HG03103 (cell line): ENCODE results near the gene CFL1.

Experiments
- ATAC-seq: cut with Tn5 transposase; IDR thresholded peaks from one replicate; pipeline ENCODE4 v1.9.1; 2021; ENCODE audit warnings: low read depth; ENCODE audit not compliant: unreplicated experiment

Gene CFL1

GRCh38 chr11:65888163-65888814 is 30.3 kb upstream of the CFL1 start, which contains the start of gene FIBP:
Gene FIBP (minus strand): TSS chr11:65888471. CDS start chr11:65888418, 53 bp downstream.
- peak; percentile 43 for ATAC-seq

DNA sequence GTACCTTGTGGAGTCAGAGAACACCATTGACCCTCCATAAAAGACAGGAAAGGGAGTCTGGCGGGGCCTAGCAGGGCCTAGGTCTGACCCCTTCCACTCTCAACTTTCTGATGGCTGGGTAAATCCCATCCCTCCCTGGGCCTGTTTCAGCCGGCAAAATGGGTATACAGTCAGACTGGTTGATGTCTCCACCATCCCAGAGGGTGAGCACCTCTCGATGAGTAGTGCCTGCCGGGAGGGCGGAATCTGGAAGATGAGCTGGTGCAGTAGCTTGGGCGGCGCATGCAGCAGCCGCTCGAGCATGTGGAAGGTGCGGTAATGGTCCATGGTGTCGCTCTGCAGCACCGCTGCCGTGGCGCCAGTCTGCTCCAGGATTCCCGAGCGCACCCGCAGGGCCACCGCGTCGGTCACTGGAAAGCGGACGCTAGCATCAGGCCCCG is 29.8 kb upstream of the CFL1 start:
- no peak for ATAC-seq

- no peak for ATAC-seq
Observed at GRCh38 chr11:65886826-65887722, 29.1 kb upstream of the CFL1 start.

GRCh38 chr11:65885808-65886536 is 28.0 kb upstream of the CFL1 start:
- ATAC-seq, result no peak

DNA sequence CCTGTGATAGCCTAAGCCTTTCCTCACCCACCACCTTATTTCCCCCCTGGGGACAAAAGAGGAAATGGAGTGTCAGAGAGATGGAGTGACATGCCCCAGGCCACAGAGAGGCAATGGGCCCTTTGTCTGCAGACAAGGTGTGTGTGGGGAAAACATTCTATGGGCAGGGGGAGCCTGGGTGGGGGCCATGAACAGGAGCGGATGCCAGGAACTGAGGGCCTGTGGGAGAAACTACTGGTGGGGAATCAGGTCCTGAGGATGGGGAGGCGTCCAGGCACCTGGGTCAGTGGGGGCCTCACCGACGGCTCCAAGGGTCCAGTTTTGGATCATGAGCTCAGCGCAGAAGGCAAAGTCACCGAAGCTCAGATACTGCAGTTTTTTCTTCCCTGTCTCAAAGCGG is 27.3 kb upstream of the CFL1 start:
- no peak for ATAC-seq

GRCh38 chr11:65884716-65885092 is 26.7 kb upstream of the CFL1 start:
- no peak for ATAC-seq

DNA sequence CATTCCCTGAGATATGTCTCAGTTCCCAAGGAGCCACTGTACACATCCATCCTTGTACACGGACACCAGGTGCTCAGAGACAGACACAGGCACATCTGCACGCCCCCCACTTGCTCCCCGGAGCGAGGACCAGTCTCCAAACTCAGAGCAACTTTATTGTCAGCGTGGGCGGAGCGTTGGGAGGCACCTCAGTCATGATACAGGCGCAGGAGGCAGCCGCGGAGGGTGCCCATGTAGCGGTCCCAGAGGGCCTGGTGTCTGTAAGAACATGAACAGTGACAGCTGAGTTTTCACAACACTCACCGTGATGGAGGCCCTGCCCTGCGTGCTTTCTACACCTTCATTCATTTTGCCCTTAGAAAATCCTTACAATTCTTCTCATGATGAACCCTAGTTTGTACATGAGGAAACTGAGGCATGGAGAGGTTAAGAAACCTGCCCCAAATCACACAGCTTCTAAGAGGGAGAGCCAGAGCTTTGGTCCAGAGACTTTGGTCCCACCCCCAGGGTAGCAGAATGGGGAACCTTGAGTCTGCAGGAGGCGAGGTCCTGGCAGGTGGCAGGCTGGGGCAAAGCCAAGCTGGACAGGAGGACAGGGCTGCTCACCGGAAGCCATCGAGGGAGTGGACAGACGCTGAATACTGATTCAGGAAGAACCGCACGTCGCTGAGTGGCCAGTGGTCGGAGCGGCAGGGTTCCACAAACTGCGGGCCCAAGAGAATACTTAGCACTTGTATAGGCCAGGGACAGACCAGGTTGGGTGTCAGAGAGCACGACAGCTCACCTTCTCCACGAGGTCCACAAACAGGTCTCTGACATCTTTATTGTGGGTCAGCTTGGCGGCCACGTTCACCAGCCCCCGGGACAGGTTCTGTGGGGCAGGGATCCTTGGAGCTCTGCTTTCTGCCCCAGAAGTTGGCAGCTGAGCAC is 26.1 kb upstream of the CFL1 start:
- ATAC-seq, result no peak

DNA sequence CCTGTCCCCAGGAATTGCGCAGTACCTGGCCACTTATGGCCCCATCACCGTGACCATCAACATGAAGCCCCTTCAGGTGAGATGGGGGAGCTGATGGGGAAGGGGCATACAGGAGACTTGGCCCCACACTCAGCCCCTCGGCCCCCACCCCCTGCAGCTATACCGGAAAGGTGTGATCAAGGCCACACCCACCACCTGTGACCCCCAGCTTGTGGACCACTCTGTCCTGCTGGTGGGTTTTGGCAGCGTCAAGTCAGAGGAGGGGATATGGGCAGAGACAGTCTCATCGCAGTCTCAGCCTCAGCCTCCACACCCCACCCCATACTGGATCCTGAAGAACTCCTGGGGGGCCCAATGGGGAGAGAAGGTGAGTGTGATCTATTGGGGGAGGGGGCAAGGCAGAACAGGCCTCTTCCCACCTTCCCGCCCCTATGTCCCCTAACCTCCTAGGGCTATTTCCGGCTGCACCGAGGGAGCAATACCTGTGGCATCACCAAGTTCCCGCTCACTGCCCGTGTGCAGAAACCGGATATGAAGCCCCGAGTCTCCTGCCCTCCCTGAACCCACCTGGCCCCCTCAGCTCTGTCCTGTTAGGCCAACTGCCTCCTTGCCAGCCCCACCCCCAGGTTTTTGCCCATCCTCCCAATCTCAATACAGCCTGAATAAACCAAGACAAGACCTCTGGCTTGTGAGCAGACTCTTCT is 25.2 kb upstream of the CFL1 start:
- no peak for ATAC-seq

- ATAC-seq, result no peak
Observed at GRCh38 chr11:65882120-65883057, 24.4 kb upstream of the CFL1 start.

DNA sequence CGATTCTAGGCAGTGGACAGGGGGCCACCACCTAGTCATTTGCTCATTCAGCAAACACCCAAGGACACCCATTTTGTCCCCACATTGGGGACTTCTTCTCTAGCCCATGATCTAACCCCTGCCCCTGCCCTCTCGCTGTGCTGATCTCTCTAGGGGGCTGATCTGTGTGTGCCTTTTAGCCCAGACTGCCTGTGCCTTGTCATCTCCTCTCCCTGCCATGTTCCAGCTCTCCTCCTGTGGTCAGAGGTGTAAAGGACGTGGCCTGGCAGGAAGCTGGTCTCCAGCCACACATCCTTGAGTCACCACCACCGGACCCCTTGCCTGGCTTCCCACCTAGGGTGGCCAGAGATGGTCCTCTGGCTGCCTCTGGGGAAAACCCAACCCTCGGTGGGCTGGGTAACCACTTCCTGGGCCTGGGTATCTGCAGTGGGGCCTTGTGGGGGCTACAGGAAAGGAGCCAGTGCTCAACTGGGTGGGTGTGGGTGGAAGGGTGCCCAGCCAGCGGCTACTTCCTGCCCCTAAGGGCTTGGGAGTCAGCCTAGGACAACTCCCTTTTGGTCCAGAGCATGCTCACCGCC is 23.0 kb upstream of the CFL1 start:
- ATAC-seq, result no peak

DNA sequence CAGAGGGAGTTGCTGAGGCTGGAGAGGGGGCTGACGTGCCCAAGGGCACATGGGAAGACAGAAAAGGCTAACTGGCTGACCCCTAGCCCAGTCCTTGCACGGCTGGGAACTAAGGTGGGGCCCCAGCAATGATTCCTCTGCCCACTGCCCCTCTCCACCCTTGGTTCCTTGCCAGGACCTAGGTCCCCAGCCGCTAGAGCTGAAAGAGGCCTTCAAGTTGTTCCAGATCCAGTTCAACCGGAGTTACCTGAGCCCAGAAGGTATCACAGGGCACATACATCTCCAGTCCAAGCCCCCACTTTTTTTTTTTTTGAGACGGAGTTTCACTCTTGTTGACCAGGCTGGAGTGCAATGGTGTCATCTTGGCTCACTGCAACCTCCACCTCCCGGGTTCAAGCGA is 22.0 kb upstream of the CFL1 start:
- no peak for ATAC-seq

DNA sequence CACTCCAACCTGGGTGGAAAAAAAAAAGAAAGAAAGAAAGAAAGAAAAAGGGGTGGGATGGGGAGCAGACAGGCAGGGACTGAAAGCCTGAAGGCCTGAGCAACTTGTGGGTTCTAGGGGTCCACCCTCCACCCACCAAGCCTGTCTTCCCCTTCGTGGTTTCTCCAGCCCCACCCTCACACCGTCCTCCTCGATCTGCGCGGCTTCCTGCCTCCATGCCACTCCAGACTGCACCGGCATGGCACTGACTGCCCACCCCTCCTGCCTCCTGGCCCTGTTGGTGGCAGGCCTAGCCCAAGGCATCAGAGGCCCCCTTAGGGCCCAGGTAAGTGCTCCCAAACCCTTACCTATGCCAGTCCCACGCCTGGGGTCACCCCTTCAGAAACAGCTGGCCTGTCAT is 21.6 kb upstream of the CFL1 start, which contains the start of gene CTSW:
TSS of gene CTSW (plus strand) at position 221 of the 400 bp plus-strand sequence. CDS start at position 239, 18 bp downstream.
- ATAC-seq, result no peak

DNA sequence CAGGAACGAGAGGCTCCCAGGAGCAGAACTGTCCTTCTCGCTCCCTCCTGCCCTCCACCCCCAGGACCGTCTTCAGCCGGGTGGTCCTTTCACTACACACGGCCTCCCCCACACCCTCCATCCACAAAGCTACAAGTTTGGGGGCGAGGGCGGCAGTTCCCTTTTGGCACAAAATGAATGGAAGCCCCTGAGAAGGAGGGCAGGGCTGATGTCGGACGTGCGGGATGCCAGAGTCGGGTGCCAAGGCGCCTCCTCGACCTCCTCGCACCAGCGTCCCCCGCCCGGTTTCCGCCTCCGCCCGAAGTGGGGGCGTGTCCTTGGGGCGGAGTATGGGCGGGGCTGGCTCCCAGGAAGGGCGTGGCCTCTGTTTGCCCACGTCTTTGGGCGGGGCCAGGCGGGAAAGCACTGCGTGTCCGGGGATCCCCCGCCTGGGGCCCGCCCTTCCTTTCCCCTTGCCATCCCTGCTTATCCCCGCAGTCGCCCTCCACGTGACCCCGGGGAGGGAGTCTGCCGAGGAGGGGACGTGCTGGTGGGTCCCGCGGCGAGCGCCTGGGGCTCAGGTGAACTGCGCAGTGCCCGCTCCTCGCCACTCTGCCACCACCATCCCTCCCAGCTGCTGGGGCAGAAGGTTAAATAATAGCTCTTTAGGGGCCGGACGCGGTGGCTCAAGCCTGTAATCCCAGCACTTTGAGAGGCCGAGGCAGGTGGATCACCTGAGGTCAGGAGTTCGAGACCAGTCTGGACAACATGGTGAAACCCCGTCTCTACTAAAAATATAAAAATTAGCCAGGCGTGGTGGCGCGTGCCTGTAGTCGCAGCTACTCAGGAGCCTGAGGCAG is 15.6 kb upstream of the CFL1 start:
- ATAC-seq, result no peak

DNA sequence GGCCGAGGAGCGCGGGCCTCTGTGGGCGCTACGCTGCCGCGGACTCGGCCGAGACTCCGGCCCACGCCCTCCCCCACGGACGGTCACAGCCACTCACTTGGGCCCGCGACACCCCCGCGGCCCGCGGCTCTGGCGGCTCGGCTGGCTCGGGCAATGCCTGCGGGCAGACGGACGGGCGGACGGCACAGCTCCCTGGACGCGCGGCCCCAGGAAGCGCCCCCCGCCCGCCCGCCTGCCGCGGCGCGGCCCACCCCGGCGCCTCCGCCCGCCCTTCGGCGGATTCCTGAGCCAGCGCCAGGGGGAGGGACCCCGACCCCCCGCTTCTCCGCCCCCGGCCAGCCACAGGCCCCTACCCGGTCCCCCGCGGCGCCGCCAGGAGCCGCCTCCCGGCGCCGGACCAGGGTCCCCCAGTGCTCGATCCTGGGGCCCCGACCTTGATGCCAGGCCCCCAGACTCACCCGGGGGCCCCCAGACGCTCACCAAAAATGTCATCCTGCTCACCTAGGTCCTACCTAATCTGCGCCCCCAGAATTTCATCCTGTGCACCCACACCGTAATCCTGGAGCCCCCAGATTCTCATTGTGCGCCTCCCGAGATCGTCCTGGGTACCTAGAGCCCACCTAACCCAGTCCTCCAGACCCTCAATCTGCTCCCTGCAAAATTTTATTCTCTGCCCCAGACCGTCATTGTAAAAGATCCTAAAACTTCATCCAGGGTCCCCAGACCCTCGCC is 14.8 kb upstream of the CFL1 start, which contains the start of gene EFEMP2:
TSS of gene EFEMP2 (minus strand) at position 215 of the 732 bp plus-strand sequence. CDS start 446 bp downstream, outside the sequence.
- ATAC-seq, result no peak

GRCh38 chr11:65871811-65872548 is 14.0 kb upstream of the CFL1 start:
- ATAC-seq, result no peak
